SKM-1 treated with dmso at 0.1 percent for 144 hours (cell line): ENCODE data around the gene DNAJC5.

Experiments used
- DNase-seq: peaks from one replicate; lab custom pipeline; 2025; ENCODE audit not compliant: unreplicated experiment; lab: John Stamatoyannopoulos, UW

Gene DNAJC5

DNA sequence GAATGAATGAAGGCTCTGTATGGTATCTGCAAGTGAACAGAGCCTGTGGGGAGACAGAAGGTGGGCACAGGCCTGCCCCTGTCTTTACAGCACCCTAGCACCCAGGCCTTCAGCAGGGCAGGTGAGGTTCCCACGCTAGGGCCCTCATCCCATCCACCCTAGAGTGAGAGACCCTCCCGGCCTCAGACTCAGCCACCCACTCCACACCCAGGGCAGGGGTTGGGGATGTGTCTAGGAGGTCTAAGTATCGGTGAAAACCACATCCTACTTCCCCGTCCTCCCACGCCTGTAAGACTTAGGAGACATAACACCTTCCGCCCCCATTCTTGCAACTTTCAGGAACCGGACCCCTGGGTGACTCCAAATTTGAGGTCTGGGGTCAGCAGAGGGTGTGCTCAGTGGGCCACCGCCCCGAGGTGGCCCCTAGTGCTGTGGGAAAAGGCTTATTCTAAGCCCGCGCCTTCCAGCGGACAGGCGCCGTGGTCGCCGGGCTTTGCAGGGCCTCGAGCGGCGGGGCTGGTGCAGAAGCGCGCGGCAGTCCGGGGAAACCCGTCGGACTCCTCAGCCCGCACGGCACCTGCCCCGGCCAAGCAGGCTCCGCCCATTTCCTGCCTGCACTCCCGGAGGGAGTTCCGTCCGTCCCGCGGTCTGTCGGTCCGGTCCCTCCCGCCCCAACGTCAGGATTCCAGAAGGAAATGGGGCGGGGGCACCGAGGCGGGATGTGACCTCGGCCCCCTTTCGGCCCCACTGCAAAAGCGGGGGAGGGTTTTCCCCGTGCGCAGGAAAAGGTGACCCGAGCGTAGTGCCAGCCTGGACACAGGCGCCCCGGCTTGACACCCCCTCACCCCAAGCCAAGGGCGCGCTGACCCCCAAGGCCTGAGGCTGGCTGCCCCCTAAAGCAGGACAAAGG, 83.6 kb downstream of the DNAJC5 start:
- DNase-seq, result peak; percentile 35

DNA sequence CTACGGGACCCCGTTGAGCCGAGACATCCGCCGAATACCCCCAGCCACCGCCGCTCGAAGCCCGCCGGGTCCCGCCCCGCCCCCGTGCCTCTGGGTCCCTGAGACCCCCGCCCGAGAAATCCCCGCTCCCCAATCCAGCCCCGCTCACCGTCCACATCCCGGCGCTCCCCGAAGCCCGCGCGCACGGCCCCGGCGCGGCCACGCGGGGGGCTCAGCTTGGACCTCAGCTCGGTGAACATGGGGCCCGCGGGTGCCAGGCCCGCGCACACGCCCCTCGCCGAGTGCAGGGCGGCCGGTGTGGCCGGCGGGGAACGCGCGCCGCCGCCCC, 84.3 kb downstream of the DNAJC5 start:
- no peak for DNase-seq

DNA sequence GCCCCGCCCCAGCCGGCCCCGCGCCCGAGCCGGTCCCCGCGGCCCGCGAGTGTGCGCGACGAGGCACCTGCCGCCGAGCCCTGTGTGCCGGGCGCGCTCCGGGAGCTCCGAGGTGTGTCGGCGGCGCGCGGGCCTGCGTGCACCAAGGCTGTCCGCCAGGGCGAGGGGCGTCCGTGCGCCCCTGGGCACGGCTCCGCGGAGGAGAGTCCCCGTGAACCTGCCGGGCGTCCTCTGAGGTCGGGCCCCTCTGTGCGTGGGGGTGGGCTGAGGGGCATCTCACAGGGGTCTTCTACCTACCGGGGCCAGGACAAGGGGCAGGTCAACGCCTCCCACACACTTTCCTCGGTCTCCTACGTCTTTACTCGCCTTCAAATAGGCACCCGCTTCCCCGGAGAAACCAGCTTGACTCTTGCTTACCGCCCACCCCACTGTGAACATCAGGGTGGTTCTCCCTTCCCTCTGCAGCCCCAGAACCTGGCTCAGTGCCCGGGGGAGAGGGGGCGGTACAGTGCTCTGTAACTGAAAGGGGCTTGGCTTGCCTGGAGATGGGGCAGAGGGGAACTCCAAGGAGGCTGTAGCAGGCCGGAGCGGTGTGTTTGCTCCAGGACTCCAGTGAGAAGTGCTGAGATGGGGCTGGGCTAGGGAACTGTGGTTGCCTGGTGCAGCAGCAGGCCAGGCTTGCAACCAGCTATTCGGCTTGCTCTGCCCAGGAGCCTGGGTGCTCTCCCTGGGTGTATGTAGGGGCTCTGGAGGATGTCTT, 84.8 kb downstream of the DNAJC5 start, which contains the start of gene SAMD10:
TSS of gene SAMD10 (minus strand) at position 86 of the 760 bp plus-strand sequence. CDS start 175 bp downstream, outside the sequence.
- no peak for DNase-seq

DNA sequence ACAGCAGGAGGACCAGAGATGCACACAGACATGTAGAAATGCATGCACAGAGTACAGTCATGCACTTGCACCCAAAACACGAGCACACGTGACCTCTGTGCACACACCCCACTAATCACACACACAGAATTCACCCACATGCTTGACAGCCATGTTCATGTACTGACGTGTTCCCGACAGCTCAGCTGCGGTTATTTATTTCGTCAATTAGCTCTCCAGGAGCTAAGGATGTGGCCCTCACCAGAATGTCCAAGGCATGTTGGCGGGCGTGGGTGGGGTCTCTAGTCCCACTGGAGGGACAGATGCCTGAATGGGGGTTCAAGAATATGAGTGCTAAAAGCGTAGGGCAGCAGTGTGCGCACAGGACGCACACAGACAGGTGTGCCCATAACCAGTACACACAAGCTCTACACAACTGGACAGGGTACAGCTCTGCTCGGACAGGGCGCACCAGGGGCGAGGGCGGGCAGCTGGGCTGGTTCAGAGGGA, 85.4 kb downstream of the DNAJC5 start:
- DNase-seq, result no peak

DNA sequence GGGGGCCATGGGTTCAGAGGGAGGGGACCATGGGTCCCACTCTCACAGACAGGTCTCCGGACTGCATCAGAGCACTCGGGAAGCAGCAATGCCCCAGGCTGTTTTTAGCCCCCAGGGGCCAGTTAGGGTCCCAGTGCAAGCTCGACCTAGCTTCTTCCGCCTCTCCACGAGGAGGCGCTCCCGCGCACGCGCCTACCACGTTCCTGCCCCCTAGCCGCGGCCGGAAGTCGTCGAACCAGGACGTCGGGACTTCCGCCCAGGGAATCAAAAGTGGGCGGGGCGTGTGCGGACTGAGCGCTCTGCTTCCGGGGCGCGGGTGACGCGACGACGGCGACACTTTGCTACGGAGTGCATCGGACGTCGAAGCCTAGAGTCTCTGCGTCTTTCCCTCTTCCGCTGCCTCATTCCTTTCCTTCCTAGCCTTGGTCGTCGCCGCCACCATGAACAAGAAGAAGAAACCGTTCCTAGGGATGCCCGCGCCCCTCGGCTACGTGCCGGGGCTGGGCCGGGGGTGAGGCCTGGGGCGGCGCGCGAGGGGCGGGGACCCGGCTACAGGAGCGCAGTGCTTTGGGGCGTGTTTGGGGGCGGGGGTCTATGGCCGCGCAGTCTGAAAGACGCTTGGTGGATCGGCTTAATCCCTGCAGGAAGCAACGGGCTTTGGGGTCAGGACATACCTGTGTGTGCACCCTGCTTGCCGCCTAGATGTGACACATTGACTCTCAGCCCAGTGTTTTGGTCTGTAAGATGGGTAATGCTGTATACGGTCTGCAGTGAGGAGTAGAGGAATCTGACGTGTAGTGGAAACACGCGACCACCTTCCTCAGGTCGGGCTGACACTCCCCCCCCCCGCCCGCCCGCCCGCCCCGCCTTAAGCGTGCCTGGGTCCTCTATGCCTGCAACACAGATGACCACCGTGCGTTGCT, 86.1 kb downstream of the DNAJC5 start, which contains the start of gene PRPF6:
TSS of gene PRPF6 (plus strand) at position 327 of the 923 bp plus-strand sequence. CDS start at position 441, 114 bp downstream.
- DNase-seq, result peak; percentile 97

DNA sequence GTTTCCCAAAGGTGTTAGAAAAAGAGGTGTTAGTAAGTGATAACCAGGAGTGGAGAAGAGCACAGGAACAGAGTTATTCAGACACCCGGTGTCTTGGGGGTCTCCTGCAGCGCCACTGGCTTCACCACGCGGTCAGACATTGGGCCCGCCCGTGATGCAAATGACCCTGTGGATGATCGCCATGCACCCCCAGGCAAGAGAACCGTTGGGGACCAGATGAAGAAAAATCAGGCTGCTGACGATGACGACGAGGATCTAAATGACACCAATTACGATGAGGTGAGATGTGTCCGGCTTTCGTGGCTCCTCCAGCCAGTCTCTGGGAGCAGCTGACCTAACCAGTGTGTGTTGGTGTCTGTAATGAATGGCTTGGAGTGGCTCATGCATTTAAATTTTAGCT, 88.0 kb downstream of the DNAJC5 start:
- DNase-seq, result no peak
